Stimulated activated CD4-positive, alpha-beta T cell treated with anti-CD3 and anti-CD28 coated beads, Interleukin-1b, Interleukin-23, amount 100 ng/mL, for 24 hours (primary cell): ENCODE measurements around the gene PRPF8.
A peak's percentile ranks its signal among the peaks of the same experiment; 100 is the strongest.
"Not testable (repeated sequence)": the region's sequence is repeated elsewhere in the genome, so short reads cannot be mapped to it uniquely, and the experiment has no call there.

Experiments used
- DNase-seq, 4 experiments: peaks; one replicate each; pipeline ENCODE4 v3.0.0-alpha.2; 2020; ENCODE audit warnings: low read depth in 4 of 4, low spot score in 1 of 4

The PRPF8 gene

DNA sequence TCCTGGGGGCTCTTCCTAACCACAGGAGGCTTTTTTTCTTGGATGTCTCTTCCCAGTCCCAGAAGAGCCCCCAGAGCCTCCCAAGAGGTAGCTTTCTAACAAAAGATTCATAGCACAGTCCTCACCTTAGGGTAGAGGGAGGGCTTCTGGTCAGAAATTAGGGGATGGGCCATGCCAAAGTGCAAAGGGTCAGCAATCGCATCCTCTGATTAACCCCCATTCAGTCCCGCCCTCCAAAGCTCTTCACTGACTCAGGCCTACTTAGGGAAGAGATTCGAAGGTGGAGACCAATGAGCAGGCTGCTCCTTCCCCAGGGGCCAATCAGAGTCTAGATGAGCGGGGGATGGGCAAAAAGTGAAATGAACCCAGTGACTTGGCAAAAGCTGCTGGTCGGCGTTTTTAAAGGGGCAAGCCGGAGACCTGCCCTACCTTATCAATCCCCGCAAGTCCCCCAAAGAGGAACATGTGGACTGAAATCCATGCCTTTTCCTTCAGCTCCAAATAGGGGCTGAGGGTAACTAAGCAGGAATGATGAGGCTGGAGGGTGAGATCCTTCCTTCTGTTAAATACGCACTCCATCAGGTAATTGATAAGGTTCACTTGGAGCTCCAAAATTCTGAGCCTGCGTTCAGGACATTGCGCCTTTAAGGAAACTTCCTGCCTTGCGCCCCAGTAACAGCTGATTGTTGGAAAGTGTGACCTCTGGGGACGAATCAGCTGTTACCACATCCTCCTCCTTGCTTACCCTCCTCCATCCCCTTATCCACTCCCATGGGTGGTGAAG is 32.4 kb upstream of the PRPF8 start:
- DNase-seq = peak; percentile 70 to 85 (median 74)

DNA sequence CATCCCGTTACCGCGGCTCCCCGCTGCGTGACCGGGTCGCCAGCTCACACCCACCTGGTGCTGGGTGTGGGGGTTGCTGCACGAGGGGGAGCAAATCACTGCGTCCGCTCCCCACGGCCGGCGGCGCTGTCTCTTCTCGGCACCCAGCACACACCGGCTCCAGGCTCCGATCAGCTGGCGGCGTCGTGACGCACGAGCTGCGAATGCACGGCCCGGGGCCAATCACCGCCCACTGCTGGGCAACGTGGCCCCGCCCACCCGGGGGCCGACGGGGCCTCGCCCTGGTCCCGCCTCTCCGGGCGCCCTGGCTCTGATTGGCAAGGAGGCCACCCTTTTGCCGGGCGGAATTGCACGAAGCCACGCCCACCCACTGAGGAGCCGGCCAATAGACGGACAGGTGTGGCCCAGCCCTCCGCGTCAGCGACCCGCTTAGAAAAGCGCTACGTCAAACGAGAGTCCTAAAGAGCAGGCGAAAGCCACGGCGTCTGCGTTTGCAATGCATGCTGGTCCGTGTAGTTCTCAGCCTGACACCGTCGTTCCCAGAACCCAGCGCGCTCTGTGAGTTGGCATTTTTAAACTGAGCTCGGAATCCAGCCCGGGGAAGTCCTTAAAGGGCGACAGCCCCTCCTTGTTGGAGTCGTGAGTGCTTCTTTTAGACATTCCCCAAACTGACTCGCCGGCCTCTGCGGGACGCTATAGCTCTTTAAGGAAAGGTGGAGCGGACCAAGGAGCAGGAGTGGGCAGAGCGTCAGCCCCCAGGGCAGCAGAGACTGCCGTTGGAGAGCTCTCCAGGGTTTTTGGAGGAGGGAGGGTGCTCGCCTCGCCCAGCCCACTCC is 31.6 kb upstream of the PRPF8 start:
- DNase-seq = peak; percentile 95 to 100 (median 100)

DNA sequence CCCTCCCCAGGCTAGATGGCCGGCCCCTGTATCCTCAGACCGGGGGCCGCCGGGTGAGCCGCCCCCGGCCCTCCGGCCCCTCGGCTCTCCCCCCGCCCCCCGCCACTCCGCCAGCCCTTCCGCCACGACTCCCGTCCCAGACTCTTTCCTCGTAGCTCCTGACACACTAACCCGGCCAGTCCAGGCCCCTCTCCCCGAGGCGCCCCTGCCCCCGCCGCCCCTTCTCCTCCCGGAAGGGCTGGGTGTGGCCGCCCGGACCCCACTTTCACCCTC is 31.1 kb upstream of the PRPF8 start:
- DNase-seq = no peak

DNA sequence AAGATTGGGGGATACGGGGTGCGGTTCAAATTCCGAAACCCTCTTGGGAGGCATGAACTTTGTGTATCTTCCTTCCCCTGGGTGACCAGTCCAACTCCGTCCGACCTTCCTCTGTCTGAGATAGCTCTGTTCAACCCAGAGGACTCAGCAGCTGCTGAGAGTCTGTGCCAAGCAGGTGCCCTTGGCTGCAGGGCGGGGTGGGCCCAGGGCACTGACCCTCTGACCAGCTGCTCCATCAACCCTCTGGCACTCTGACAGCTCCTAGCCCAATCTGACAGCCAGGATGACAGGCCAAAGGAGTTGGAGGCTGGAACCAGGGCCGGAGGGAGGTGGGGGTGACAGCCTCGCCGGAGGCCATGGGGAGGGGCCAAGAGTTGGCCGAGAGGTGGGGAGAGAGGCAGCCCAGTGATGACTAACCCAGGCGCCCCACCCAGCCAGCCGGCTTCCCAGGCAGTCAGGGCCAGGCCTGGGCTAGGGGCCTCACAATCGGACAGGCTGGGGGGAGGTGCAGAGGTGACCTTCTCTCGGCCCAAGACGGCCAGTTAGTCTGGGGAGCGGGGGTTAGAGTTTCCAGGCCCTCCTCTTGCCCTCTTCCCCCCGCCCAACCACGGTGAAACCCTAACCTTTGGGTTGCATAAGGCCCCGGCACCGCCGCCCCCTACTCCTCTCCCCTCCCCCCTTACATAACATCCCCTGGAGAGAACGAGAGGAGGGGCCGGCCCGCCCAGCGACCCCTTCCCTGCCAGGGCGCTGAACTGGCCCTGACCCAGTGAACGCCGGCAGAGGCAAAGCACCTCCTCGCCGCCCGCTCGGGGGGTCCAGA is 30.5 kb upstream of the PRPF8 start:
- no peak for DNase-seq

DNA sequence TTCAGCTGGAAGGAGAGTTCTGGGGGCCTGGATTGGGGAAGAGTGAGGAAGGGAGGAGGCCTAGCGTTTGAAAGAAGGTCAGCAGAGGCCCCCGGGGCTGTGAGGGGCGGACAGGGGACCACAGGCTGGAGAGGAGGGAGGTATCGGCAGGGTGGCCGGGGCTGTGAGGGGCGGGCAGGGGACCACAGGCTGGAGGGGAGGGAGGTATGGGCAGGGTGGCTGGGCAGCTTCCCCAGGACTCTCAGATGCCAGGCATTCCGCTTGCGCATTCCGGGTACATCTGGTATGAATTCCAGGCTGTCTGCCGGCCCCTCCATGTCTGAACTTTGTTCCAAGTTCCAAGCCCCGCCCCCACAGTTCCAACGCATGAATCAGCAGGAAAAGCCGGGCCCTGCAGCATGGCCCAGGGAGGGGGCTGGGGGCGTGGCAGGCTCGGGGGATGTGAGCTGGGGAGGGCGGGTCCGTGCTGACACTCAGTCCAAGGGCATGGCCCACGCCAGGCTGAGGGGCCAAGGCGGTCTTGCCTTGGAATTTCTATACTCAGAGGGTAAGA is 29.8 kb upstream of the PRPF8 start:
- DNase-seq = no peak

GRCh38 chr17:1713878-1714426 is 29.3 kb upstream of the PRPF8 start:
- no peak for DNase-seq

DNA sequence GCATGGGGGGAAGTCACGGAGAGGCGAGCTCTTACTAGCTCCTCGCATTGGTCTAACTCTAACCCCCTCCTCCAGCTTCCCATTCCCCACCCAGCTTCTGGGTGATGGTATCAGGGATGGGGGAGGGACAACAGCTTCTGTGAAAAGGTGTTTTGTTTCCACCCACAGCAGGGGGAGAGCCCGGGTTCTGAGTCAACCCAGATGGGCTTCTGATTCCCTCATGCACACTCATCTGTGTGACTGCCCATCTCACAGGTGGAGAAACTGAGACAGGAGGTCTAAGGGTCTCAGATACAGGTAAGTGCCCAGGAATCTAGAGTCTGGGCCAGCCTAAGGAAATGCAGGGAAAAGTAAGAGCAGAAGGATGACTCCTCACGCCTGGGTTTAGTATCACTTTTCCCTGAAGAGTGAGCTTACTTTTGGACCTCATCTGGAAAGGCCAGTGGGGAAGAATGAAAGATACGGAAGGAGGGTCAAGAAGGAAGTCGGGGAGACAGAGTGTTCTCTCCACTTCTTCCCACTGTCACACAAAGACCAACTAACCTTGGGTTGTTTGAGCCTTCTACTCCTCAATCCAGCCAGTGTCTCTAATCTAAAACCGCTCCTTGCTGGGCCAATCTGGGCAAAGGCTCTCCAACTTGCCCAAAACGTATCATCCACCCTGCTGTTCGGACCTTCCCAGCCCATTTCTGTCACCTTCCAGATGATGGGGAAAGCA is 28.7 kb upstream of the PRPF8 start:
- no peak for DNase-seq

- no peak for DNase-seq
Measured at GRCh38 chr17:1712271-1712670, 27.6 kb upstream of the PRPF8 start.

GRCh38 chr17:1711804-1712203 is 27.1 kb upstream of the PRPF8 start:
- DNase-seq = no peak

- no peak for DNase-seq
Measured at GRCh38 chr17:1710807-1711553, 26.3 kb upstream of the PRPF8 start.

GRCh38 chr17:1709971-1710806 is 25.5 kb upstream of the PRPF8 start, which contains the start of gene TLCD2:
Gene TLCD2 (minus strand): TSS chr17:1710377. CDS start chr17:1710242, 135 bp downstream.
- DNase-seq = no peak

DNA sequence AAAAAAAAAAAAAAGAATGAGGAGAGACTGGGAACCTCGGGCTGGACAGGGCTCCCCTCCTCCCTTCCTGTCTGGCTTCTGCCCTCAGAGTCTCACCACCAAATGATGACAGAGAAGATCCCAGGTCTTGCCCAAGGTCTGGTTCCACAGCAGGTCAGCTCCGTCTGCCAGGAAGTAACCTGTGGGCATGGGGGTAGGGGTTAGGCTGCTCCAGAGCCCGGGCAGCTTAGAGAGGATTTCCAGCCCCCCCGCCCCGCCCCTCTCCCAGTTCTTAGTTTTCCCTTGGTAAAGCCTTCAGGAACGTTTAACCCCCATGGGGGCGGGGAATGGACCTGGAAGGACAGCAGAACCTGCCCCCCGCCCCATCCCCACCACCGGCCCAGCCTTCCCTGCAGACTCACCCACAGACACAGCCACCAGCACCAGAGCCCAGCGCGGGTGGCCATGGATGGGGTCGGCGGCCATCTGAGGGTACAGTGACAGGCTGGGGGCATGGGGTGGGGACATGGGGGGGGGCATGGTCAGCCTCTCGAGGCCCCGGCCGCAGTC is 24.8 kb upstream of the PRPF8 start:
- DNase-seq = no peak

- not testable (repeated sequence) for DNase-seq
Measured at GRCh38 chr17:1708791-1709346, 24.2 kb upstream of the PRPF8 start.

GRCh38 chr17:1707107-1707506 is 22.4 kb upstream of the PRPF8 start:
- no peak for DNase-seq

GRCh38 chr17:1705004-1705403 is 20.3 kb upstream of the PRPF8 start:
- DNase-seq = no peak

GRCh38 chr17:1703063-1703462 is 18.4 kb upstream of the PRPF8 start:
- DNase-seq = no peak

GRCh38 chr17:1699891-1700290 is 15.2 kb upstream of the PRPF8 start:
- DNase-seq = not testable (repeated sequence)

DNA sequence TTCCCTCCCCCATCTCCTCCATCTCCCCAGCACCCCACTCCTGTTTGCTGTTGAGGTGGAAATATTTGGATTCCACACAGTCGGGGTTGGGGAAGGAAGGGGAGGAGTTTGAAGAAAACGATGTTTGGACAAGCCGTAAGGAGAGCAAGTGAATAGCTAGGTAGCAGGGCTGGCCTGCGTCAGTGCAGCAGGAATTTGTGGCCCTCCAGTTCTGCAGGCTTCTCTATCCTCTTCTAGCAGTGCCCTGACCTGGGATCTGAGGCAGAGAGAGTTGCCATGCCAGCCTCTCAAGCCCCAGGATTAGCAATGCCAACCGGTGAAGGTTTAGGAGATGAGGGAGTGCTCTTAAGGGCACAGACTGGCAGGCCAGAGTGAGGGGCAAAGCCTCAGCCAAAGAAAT is 13.0 kb upstream of the PRPF8 start:
- DNase-seq = no peak
